HG03520 (cell line): Measurements from ENCODE around the gene HLCS.
"Not testable (repeated sequence)": the region's sequence is repeated elsewhere in the genome, so short reads cannot be mapped to it uniquely, and the experiment has no call there.

Experiments
- ATAC-seq: cut with Tn5 transposase; IDR thresholded peaks from one replicate; pipeline ENCODE4 v1.9.1; 2021; ENCODE audit warnings: mild to moderate bottlenecking, moderate library complexity; ENCODE audit not compliant: unreplicated experiment

The HLCS gene

GRCh38 chr21:36966066-36966820 lies at the start of gene HLCS:
Gene HLCS (minus strand): TSS chr21:36966669. CDS start chr21:36966638, 31 bp downstream.
- peak; percentile 79 for ATAC-seq

GRCh38 chr21:37009740-37010341 lies 43.4 kb upstream of the HLCS start:
- ATAC-seq = peak; percentile 78

- ATAC-seq = no peak
Measured at GRCh38 chr21:37008724-37009123, 42.3 kb upstream of the HLCS start.

GRCh38 chr21:37006486-37007291 lies 40.2 kb upstream of the HLCS start, which contains the start of gene RIPPLY3:
Gene RIPPLY3 (plus strand): TSS chr21:37006702. CDS start chr21:37006773, 71 bp downstream.
- ATAC-seq = no peak

- no peak for ATAC-seq
Measured at GRCh38 chr21:37005548-37006485, 39.3 kb upstream of the HLCS start.

- ATAC-seq = not testable (repeated sequence)
Measured at GRCh38 chr21:37003917-37004316, 37.4 kb upstream of the HLCS start.

GRCh38 chr21:37002851-37003250 lies 36.4 kb upstream of the HLCS start:
- ATAC-seq = not testable (repeated sequence)

- ATAC-seq = no peak
Measured at GRCh38 chr21:37001441-37001840, 35.0 kb upstream of the HLCS start.

GRCh38 chr21:37000381-37000780 lies 33.9 kb upstream of the HLCS start:
- no peak for ATAC-seq

- ATAC-seq = no peak
Measured at GRCh38 chr21:36999131-36999898, 32.8 kb upstream of the HLCS start.

- ATAC-seq = not testable (repeated sequence)
Measured at GRCh38 chr21:36995285-36995684, 28.8 kb upstream of the HLCS start.

- no peak for ATAC-seq
Measured at GRCh38 chr21:36994501-36995158, 28.2 kb upstream of the HLCS start.

- ATAC-seq = no peak
Measured at GRCh38 chr21:36992671-36993070, 26.2 kb upstream of the HLCS start.

GRCh38 chr21:36990508-36991205 lies 24.2 kb upstream of the HLCS start:
- ATAC-seq = no peak

GRCh38 chr21:36989699-36990507 lies 23.4 kb upstream of the HLCS start:
- ATAC-seq = peak; percentile 90

- ATAC-seq = not testable (repeated sequence)
Measured at GRCh38 chr21:36989199-36989698, 22.8 kb upstream of the HLCS start.

- ATAC-seq = no peak
Measured at GRCh38 chr21:36988536-36988935, 22.1 kb upstream of the HLCS start.
